Left renal pelvis (tissue), 4 donors: ENCODE results near the gene SCO2. TPM values are rescaled to one million over a fixed set of nuclear protein-coding genes. Genes with fewer than 3 reads are reported as not detected.

ENCODE experiments used
- DNase-seq, 4 donors: peaks; one replicate each; pipeline ENCODE4 v3.0.0-alpha.2; 2013; ENCODE audit warnings: low read depth in 4 of 4, low spot score in 3 of 4
- polyA plus RNA-seq, 4 donors: library from polyadenylated mRNA; unstranded; fragments of 120-200 nt; gene quantifications; one replicate each; pipeline ENCODE4 v1.2.1, GENCODE V29; 2013; ENCODE audit not compliant: insufficient read length in 4 of 4

Gene SCO2
- polyA plus RNA-seq, 4 donors: 0.83 to 7.6 (median 3.9) TPM; not detected in 1

GRCh38 chr22:50532824-50533796 is 7.7 kb upstream of the SCO2 start:
- no peak for DNase-seq

- no peak for DNase-seq
These were observed 6.7 kb upstream of the SCO2 start for GRCh38 chr22:50531962-50532674.

- DNase-seq: no peak
These were observed 6.2 kb upstream of the SCO2 start for GRCh38 chr22:50531546-50531961.

GRCh38 chr22:50530877-50531545 is 5.6 kb upstream of the SCO2 start:
- no peak for DNase-seq

- no peak for DNase-seq
These were observed 5.1 kb upstream of the SCO2 start for GRCh38 chr22:50530580-50530876.

- no peak for DNase-seq
These were observed 4.6 kb upstream of the SCO2 start, which contains the start of gene TYMP for GRCh38 chr22:50529897-50530579. TSS of gene TYMP (minus strand) at chr22:50530012. CDS start at chr22:50529709, 303 bp downstream.

- no peak for DNase-seq
These were observed 4.1 kb upstream of the SCO2 start for GRCh38 chr22:50529416-50529896.

GRCh38 chr22:50528682-50529415 is 3.5 kb upstream of the SCO2 start:
- DNase-seq: no peak

- DNase-seq: no peak
These were observed 2.7 kb upstream of the SCO2 start for GRCh38 chr22:50527921-50528681.

GRCh38 chr22:50526834-50527801 is 1.7 kb upstream of the SCO2 start:
- no peak for DNase-seq

- DNase-seq: peak in 1 of 4 donors; percentile 45
These were observed 873 bp upstream of the SCO2 start for GRCh38 chr22:50526108-50526833.

- no peak for DNase-seq
These were observed 385 bp upstream of the SCO2 start for GRCh38 chr22:50525858-50526107.

- DNase-seq: no peak
These were observed 708 bp downstream of the SCO2 start for GRCh38 chr22:50524676-50525103.

GRCh38 chr22:50523806-50524675 is 1.4 kb downstream of the SCO2 start:
- DNase-seq: no peak

GRCh38 chr22:50523458-50523805 is 2.0 kb downstream of the SCO2 start:
- no peak for DNase-seq

- no peak for DNase-seq
These were observed 2.5 kb downstream of the SCO2 start for GRCh38 chr22:50522806-50523438.
